NCI-H524 (cell line): ENCODE measurements around the gene MIPEP.

ENCODE experiments used
- DNase-seq, 2 experiments: peaks; one replicate each; lab custom pipeline; 2025; lab: John Stamatoyannopoulos, UW

MIPEP gene

DNA sequence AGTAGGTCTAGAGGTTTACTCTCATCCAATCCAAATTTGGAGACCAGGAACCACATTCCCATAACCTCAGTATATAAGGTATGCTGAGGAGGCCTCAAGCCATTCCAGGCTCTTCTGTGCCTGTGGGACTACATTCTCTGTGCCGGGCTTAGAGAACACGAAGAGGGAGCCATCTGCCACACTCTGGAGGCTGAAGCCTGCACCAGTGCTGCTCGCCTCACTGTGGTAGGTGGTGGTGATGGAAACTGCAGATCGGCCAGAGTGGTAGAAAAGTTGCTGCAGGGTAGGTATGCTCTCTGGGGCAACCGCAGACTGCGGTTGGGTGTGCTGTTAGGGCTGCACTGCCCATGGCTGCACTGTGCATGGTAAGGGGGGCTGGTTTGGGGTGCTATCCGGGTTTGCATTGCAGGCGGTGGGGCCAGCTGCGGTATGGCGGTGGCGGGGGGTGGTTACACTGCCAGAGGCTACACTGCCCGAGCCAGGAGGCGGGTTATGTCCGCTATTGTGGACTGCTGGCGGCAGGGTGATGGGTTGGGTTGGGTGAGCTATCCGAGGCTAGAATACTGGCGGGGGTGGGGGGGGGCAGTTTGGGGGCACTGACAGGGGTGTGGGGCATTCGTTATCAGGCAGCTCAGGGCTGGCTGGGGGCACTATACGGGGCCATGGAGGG, 174.0 kb downstream of the MIPEP start:
- no peak for DNase-seq

DNA sequence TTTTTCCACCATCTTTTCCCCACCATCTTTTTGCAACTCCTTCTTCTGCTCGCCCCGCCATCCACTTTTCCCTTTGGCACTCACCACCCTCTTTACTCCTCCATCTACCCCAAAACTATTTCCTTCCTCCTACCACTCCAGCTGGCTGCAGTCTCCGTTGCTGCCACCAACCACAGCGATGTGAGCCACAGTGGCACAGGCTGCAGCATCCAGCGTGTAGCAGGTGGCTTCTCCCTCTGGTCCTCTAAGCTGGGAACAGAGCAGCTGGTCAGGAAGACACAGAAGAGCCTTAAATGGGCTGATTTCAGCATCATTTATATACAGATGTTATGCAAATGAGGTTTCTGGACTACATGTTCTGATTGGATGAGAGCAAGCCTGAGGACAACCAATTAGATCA, 174.5 kb downstream of the MIPEP start:
- DNase-seq, result no peak

DNA sequence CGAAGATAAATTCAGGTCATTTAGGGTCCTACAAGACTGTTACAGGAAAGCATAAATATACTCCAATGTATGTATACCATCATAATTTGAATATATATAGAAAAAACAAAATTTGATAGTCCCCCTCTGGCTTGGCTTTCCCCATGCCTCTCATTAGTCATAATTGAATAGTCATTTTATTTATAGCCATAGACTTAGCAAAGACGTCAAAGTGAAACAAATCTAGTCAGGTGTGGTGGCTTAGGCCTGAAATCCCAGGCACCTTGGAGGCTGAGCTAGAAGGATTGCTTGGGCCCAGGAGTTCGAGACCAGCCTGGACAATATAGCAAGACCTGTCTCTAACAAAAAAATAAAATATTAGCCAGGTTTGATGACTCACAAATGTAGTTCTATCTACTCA, 177.8 kb downstream of the MIPEP start:
- DNase-seq, result no peak

DNA sequence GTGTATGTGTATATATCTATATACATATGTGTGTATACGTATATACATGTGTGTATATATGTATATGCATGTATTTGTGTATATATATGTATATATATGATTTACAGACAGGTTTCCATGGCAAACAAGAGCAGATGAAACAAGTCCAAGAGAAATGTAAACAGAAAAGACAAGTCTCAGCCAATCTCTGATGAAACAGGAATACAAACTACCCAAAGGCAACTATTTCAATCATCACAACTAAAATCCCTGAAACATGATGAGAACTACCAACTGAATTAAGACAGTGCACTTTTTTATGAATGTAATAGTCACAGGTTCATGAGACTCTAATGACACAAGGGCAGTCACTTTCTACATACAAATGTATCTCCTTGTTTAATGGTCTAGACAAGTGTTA, 178.8 kb downstream of the MIPEP start:
- DNase-seq, result no peak

DNA sequence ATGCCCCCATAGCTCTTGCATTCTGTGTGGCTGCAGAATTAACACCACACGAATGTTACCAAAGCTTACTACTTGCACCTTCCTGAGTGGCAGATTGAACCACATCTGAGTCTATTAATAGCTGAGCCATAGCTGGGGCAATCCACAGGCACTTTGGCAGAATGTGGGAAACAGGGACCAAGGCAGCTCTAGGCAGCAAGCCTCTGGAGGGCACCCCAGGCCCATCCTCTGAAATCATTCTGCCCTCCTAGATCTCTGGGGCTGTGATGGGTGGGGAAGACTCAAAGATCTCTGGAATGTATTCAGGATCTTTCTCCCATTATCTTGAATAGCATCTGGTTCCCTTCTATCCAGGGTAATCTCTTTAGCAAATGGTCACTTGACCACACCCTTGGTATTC, 179.7 kb downstream of the MIPEP start:
- DNase-seq, result peak; percentile 12 to 51

DNA sequence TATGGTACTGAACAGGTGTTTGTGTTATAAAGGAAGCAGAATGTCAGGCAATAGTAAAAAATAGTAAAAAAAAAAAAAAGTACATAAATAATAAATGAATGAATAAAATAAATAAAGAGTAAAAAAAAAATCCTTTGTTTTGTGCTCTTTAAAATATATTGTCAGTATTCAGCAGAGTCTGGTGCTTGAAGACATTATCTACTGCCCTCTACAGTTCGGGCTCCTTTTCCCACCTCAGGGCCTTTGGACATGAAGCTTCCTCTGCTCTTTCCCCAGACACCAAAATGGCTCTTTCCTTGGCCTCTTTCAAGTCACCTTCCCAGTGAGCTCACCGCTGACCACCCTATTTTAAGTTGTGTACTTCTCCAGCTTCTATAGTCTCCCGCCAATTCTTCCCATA, 181.5 kb downstream of the MIPEP start:
- peak in 1 of 2 experiments; percentile 48 for DNase-seq

DNA sequence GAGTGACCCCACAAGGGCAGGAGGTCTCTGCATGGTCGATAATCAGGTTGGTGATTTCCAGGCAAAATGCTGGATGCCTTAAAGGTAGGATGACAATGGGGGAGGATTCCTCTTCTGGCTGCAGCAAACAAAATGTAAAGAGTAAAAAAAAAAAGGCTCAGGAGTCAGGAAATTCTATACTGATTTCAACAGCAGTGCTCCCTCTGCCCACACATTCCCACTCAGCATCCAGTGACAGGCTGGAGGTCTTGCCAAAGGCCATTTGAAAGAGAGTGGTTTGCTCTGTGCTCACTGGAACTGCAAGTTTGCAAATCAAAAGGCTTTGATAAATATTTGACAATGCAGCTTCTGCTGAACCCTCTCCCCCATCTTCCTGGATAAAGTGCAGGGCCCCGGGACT, 183.6 kb downstream of the MIPEP start:
- no peak for DNase-seq

DNA sequence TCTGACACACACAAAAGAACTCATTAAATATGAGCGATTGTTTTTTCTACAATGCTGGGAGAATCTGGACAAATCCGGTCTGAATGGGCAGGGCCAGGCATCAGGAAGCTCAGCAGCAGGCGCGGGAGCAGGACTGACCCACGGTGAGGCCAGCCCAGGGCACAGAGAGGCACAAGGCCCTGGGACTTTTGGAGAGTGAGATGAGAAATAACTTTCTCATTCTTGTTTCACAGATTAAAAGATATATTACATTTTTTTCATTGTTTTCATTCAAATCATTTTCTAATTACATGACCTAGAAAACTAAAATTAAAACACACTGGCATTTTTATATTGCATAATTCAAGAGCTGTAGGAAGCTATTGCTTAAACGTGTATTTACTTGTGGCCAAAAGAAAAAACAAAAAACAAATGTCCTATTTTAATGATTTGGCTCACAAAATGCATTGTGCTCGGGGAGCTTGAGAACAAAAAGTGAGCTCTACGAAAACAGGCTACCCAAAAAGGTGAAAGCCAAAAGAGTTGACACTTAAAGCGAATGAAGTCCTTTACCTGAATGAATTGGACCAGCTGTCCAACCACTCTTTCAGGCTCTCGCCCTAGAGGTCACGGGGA, 185.8 kb downstream of the MIPEP start:
- no peak for DNase-seq

DNA sequence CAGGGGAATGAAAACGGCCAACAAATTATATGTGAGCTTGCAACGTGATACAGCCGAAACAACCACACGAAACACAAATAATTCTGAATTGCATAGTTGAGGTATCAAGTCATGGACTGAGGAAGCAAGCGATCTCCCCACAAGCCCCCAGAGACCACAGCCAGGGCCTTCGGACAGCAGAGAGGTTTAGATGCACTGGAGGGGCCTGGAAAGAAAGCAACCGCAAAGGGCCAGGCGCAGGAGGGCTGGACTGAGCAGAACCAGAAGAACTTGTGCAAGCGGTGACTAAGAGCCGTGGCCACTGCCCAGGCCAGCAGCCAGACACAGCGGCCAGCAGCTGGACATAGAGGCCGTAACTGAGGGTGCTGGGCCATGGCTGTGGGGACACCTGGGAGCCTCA, 187.6 kb downstream of the MIPEP start:
- DNase-seq, result no peak

DNA sequence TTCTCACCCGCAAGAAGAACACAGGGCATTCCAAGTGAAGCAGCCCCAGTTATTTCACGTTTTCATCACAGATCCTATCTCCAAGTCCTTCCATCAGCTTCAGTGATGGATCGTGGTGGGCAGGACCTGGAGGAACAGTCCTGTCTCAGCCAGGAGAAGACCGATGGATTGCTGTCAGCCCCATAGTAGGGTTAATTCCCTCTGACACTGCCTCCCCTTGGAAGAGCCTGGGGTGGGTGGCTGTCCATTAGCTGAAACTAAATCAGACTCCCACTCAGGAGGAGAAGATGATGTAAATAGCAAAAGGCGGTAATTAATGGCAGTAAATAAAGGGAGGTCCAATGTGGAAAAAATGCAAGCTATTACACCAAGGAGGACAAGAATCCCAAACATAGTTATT, 188.0 kb downstream of the MIPEP start:
- DNase-seq, result no peak

DNA sequence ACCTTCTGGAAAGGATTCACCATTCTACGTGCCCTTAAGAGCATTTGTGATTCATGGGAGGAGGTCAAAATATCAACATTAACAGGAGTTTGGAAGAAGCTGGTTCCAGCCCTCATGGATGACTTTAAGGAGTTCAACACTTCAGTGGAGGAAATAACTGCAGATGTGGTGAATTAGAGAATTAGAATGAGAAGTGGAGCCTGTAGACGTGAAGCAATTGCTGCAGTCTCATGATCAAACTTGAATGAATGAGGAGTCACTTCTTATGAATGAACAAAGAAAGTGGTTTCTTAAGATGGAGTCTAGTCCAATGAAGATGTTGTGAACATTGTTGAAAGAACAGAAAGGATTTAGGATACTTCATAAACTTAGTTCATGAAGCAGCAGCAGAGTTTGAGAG, 189.9 kb downstream of the MIPEP start:
- DNase-seq, result no peak

DNA sequence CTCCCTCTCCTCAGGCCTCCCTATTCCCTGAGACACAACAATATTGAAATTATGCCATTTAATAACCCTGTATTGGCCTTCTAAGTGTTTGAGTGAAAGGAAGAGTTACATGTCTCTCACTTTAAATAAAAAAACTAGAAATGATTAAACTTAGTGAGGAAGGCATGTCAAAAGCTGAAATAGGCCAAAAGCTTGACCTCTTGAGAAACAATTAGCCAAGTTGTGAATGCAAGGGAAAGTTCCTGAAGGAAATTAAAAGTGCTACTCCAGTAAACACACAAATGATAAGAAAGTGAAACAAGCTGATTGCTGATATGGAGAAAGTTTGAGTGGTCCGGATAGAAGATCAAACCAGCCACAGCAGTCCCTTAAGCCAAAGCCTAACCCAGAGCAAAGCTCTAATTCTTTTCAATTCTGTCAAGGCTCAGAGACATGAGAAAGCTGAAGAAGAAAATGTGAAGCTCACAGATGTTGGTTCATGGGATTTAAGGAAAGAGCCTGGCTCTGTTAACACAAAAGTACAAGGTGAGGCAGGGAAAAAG, 191.4 kb downstream of the MIPEP start:
- no peak for DNase-seq

DNA sequence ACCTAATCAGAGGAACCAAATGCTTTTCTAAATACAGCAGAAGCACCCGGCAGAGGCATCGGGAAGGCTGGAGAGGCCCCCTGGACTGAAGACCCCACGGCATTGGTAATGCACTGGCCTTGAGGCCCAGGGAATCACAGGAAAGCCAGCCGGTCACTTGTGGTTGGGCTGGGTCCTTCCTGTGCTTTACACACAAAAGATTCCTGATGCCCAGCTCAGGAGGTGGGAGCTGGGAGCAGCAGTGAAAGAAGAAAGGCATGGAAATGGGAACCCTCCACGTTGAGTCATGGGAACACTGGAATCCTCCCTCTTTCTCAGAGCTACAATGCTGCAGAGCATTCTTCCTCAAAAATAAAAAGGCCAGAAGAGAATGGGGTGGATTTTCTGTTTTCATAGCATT, 192.6 kb downstream of the MIPEP start:
- no peak for DNase-seq

DNA sequence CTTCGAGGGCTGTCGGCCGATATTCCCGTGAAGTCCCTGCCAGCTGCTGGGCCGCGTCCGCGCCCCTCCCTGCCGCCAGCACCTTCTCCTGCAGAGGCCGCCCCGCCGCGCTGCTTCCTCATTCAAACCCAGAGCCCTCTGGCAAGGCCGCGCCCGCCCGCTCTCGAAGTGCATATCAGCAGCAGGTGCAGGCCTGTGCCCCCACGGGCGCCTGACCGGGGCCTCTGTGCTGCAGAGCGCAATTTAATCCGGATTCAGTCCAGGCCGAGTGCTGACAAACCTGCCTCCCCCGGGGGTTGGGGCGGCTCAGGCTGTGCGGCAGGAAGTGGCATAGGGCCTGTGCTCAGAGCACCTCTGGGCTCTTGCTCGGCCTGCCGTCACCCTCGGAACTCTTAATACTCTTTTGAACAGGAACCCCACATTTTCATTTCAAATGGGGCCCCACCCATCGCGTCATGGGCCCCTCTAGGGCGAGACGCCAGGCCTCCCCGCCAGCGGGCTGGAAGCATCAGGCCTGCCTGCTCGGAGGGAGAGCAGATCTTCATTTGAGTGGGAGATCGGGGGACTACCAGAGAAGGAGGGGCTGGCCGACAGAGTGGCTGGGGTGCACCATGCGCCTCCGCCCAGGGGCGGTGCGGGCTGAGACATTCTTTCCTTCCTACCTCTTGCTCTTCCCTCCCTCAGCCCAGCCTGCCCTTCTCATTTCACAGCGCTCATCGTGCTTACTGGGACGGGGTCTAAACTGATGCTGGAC, 193.3 kb downstream of the MIPEP start:
- DNase-seq, result no peak

DNA sequence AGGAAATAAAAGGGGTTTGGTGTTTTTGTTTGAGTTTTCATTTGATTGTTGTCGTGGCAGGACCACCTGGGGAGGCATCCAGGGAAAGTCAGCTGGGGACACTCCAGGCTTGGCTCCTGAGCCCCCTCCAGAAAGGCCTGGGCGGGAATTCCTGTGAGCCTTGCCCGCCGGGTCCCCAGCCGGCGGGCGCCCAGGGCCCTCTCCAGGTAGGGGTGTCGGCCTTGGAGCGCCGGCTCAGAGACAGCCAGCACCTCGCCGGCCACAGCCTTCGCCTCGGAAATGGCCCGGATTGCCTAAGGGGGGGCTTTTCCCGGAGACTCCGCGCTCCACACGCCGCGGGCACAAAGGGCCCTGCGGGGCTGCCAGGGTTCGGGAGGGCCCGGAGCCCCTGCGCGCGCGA, 194.0 kb downstream of the MIPEP start:
- DNase-seq, result no peak

DNA sequence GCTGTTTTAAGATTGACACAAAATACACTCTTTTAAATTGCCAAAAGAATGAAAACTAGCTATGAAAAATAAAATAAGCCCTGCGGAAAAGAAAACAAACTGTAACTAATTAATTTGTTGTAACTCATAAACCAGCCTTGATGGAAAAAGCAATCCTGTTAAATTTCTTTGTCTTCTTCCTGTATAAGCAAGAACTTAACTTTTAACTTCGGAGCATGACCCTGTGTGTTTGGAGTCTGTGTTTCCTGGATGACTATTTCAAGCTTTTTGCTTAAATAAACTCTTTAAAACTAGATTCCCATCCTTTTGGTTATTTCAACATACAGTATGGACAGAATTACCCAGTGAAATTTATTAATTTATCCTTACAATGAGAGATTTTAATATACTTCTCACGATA, 196.4 kb downstream of the MIPEP start:
- DNase-seq, result no peak

DNA sequence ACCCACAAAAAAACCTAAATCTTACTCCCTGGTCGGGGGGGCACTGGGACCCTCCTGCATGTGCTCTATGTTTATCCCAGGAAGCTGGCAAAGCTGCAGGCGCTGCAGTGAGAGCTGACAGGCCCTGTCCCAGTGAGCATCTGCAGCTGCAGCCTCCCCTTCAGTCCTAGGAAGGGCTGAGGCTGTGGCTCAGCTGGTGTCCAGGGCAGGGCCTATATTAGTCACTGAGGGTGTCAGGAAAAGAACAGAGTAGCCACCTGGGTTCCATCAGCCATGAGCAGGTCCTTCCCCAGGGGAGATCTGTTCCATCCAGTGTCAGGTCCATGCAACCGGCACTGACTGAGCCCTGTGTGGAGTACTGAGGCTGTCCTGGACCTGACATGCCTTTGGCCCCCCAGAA, 198.5 kb downstream of the MIPEP start:
- no peak for DNase-seq

DNA sequence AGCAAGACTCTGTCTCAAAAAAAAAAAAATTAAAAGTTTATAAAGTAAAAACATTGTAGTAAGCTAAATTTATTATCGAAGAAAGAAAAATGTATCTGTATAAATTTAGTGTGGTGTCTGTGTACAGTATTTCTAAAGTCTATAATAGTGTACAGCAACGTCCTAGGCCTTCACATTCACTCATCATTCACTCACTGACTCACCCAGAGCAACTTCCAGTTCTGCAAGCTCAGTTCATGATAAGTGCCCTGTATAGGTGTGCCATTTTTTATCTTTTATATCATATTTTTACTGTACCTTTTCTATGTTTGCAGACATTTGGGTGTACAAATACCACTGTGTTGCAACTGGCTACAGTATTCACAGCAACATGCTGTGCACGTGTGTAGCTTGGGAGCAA, 200.9 kb downstream of the MIPEP start:
- no peak for DNase-seq

DNA sequence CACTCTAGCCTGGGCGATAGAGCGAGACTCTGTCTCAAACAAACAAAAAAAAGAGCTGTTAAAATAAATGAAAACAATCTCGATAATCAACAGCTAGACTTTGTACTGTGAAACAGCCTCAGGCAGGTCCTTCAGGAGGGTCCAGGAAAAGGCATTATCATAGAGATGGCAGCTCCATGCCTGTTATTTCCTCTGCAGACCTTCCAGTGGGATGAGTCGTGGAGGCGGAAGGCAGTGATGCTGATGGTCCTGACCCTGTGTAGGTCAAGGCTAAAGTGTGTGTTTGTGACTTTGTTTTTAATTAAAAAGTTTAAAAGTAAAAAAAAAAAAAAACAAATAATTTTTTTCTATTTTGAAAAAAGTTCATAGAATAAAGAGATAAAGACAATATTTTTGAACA, 201.6 kb downstream of the MIPEP start:
- no peak for DNase-seq

DNA sequence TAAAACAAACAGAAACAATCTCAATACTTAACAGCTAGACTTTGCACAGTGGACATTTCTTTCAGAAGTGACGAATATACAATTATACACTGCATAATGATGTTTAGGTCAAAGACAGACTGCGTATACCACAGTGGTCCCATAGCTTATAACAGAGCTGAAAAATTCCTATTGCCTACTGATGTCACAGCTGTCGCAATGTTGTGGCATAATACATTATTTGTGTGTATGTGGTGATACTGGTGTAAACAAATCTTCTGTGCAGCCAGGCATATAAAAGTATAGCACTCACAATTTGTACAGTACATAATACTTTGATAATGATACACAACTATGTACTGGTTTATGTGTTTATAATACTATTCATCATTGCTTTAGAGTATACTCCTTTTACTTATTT, 202.3 kb downstream of the MIPEP start:
- DNase-seq, result no peak

DNA sequence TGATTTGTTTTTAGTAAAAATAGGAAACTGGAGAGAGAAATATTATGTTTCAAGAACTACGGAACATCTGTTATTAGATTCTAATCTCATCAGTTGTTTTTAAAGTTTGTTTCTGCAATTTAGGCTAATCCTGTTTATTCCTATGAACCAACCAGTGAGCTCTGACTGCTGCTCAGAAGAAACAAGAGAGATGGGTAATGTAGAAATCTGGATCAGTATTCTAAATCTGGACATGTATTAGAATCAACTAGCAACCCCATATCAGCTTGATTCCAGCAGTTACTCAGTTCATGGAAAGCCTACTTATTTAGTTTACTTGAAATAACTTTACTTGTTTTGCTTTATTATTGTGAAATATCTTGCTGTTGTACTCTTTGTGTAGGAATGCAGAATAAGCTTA, 203.8 kb downstream of the MIPEP start:
- DNase-seq, result no peak

DNA sequence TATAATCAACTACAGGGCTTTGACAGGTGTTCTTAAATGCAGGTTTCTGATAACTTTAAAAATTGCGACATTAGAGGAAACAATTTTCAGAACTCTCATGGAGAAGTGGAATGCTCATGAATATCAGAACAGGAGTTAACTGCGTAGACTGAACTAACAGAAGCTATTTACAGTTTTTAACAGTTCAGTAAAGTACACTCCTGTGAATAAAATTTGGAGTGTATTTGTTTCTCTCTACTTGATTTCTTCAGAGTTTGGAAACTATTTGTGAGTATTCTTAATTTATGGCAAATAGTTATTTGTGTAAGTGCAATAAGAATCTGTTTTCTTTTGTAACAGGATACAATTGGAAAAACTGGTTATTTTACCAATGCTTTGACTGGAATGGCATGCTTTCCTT, 204.6 kb downstream of the MIPEP start:
- DNase-seq, result no peak

DNA sequence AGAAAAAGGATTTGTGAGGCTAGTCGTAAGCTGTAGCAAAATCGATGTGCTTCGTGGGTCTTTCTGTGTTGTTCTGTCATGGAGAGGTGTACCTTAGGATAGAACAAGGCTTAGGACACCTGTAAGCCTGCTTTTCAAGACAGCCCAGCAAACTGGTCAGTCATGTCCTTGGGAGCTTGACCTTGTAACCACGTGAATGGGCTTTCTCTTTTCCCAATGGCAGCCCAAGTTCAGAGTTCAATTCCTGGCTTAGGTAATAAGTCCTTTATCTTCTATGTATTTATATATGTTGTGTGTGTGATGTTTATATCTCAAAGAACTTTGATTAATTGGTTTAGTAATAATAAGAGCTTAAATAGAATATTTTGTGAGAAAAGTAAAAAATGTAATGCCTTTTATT, 206.1 kb downstream of the MIPEP start:
- DNase-seq, result no peak
